ENCODE data around the gene CNOT3.

Gene CNOT3

GRCh38 chr19:54121259-54121658 lies 16.3 kb upstream of the CNOT3 start:
- 0 out of 2 replicates have a peak, but pooled peaks have one; percentile 13 for TF ChIP-seq REST (IDR thresholded peaks at IDR 0.05; ENCODE audit: low read depth)
- no peak for TF ChIP-seq NFIC (IDR thresholded peaks at IDR 0.05)
- TF ChIP-seq TEAD4 (IDR thresholded peaks at IDR 0.05): no peak

- TF ChIP-seq REST (IDR thresholded peaks at IDR 0.05; ENCODE audit: low read depth): no peak
- no peak for TF ChIP-seq TEAD4 (IDR thresholded peaks at IDR 0.05)
- TF ChIP-seq MAX (IDR thresholded peaks at IDR 0.05): no peak
- TF ChIP-seq NFIC (IDR thresholded peaks at IDR 0.05): no peak
- TF ChIP-seq USF1 (IDR thresholded peaks at IDR 0.05): no peak
- TF ChIP-seq FOXM1 (IDR thresholded peaks at IDR 0.05; ENCODE audit: borderline replicate concordance, low read depth): no peak
- TF ChIP-seq TCF12 (IDR thresholded peaks at IDR 0.05; ENCODE audit: low read depth): no peak
- no peak for TF ChIP-seq EGR1 (IDR thresholded peaks at IDR 0.05)
Measured at GRCh38 chr19:54123682-54124081, 13.9 kb upstream of the CNOT3 start.

GRCh38 chr19:54124393-54124792 lies 13.2 kb upstream of the CNOT3 start:
- no peak for TF ChIP-seq CEBPB (IDR thresholded peaks at IDR 0.05)
- TF ChIP-seq USF1 (IDR thresholded peaks at IDR 0.05): no peak
- no peak for TF ChIP-seq EGR1 (IDR thresholded peaks at IDR 0.05)
- no peak for TF ChIP-seq FOXM1 (IDR thresholded peaks at IDR 0.05; ENCODE audit: borderline replicate concordance, low read depth)
- no peak for TF ChIP-seq YY1 (IDR thresholded peaks at IDR 0.05; ENCODE audit: low read depth)
- TF ChIP-seq MAX (IDR thresholded peaks at IDR 0.05): no peak
- no peak for TF ChIP-seq TAF1 (IDR thresholded peaks at IDR 0.05; ENCODE audit: low read depth)
- TF ChIP-seq TCF12 (IDR thresholded peaks at IDR 0.05; ENCODE audit: low read depth): no peak
- no peak for TF ChIP-seq REST (IDR thresholded peaks at IDR 0.05; ENCODE audit: low read depth)
- no peak for TF ChIP-seq NFIC (IDR thresholded peaks at IDR 0.05)
- no peak for TF ChIP-seq CREB1 (IDR thresholded peaks at IDR 0.05; ENCODE audit: low read depth)
- TF ChIP-seq EP300 (IDR thresholded peaks at IDR 0.05; ENCODE audit: borderline replicate concordance): no peak
- TF ChIP-seq TEAD4 (IDR thresholded peaks at IDR 0.05): no peak

GRCh38 chr19:54125713-54126112 lies 11.8 kb upstream of the CNOT3 start:
- TF ChIP-seq EP300 (IDR thresholded peaks at IDR 0.05; ENCODE audit: borderline replicate concordance) (no peak), CREB1 (IDR thresholded peaks at IDR 0.05; ENCODE audit: low read depth) (no peak), TEAD4 (IDR thresholded peaks at IDR 0.05) (no peak), REST (IDR thresholded peaks at IDR 0.05; ENCODE audit: low read depth) (no peak), NFIC (IDR thresholded peaks at IDR 0.05) (no peak), MAX (IDR thresholded peaks at IDR 0.05) (no peak), EGR1 (IDR thresholded peaks at IDR 0.05) (no peak)

Data from Ishikawa (cell line).